Fibroblast of mammary gland (primary cell): ENCODE measurements around the gene CARD14.

Experiments used
- DNase-seq: peaks from one replicate; pipeline ENCODE4 v3.0.0-alpha.2; 2010; ENCODE audit warnings: low read depth
- H3K4me3 ChIP-seq: 2 replicates; pipeline ENCODE4 v1.5.1; 2011; ENCODE audit warnings: low read depth, mild to moderate bottlenecking, low read length, moderate library complexity; ENCODE audit not compliant: control insufficient read depth
- CTCF ChIP-seq: conservative IDR thresholded peaks from 2 replicates; pipeline ENCODE4 v1.5.1; 2011; ENCODE audit warnings: low read depth, low read length, inconsistent platforms; ENCODE audit not compliant: control insufficient read depth, insufficient read depth

The CARD14 gene

GRCh38 chr17:80126449-80126715 lies 43.4 kb upstream of the CARD14 start:
- no peak for DNase-seq
- H3K4me3 ChIP-seq: no peak overlapping the region
- TF ChIP-seq CTCF: no peak

- TF ChIP-seq CTCF: no peak
- peak; percentile 37 for DNase-seq
- no peak overlapping the region for H3K4me3 ChIP-seq
Measured at GRCh38 chr17:80129006-80129565, 40.7 kb upstream of the CARD14 start.

DNA sequence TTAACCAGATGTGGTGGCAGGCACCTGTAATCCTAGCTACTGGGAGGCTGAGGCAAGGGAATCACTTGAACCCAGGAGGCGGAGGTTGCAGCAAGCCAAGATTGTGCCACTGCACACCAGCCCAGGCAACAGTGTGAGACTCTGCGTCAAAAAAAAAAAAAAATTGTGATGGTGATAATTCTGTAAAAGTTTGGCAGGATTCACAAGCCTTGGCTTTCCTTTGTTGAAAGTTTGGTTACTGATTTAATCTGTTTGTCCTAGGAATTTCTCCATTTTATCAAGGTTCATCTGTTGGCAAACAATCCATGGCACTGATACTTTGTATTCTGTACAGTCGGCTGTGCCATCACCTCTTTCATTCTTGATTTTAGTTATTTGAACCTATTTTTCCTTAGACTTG lies 38.8 kb upstream of the CARD14 start:
- no peak overlapping the region for H3K4me3 ChIP-seq
- no peak for TF ChIP-seq CTCF
- DNase-seq: no peak

DNA sequence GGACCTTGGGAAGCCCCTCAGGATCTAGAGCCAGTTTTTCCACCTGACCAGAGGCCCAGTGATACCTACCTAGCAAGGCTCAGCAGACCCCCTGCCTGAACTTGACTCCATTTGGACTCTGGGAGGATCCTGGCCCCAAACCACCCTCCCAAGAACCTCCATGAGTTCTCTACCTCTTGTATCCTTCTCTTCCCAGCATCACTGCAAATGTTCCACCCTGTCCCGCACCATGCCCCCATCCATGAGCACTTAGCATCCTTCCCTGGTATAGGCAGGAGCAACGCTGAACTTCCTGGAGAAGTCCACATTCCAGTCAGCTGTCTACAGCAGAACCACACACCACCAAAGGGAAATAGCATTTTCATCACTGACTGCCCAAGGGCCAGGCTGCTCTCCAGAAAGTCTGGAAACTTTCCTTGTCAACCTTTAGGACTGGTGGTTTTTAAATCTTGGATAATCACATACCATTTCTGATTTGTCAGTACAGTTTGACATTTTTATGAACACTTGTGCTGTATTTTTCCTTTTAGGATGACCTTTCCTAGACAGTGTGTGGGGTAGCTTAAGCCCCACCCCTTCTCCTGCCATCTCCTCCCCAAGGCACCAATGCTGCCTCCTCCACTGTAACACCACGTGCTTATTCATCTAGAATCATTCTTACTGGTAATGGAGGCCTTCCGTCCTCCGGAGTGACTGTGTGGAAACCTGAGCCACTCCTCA lies 36.8 kb upstream of the CARD14 start:
- no peak for DNase-seq
- H3K4me3 ChIP-seq: no peak overlapping the region
- TF ChIP-seq CTCF: no peak

DNA sequence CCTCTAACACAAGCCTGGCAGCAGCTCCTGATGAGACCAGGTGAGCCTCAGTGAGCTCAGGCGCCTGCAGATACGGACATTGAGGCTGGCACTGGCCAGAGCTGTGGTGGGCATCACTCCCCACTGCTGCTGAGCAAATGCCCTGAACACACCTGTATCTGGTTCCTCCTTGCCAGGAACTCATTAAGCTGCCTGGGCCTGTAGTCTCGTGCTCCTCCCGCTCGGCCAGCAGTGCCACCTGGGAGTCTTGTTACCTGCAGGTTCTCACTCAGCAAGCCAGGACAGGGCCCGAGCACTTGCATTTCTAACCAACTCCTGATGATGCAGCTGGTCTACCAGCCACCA lies 36.2 kb upstream of the CARD14 start:
- DNase-seq: no peak
- TF ChIP-seq CTCF: no peak
- no peak overlapping the region for H3K4me3 ChIP-seq

GRCh38 chr17:80137131-80137530 lies 32.7 kb upstream of the CARD14 start:
- TF ChIP-seq CTCF: no peak
- H3K4me3 ChIP-seq: no peak overlapping the region
- DNase-seq: no peak
